Brain microvascular endothelial cell (primary cell): ENCODE results near the gene GRID2.

Experiments used
- DNase-seq: peaks from one replicate; pipeline ENCODE4 v3.0.0-alpha.2; 2020
- H3K27ac ChIP-seq: fragments of 250-450 bp; sonication (Bioruptor Pico); 2 replicates; pipeline ENCODE4 v1.5.1; 2020; ENCODE audit warnings: mild to moderate bottlenecking, moderate library complexity
- H3K27me3 ChIP-seq: fragments of 250-450 bp; sonication (Bioruptor Pico); replicated peaks from 2 replicates; pipeline ENCODE4 v1.5.1; 2020; ENCODE audit warnings: mild to moderate bottlenecking
- H3K36me3 ChIP-seq: fragments of 250-450 bp; sonication (Bioruptor Pico); replicated peaks from 2 replicates; pipeline ENCODE4 v1.5.1; 2020; ENCODE audit warnings: mild to moderate bottlenecking
- H3K4me3 ChIP-seq: 2 replicates; pipeline ENCODE4 v1.5.1; 2011; ENCODE audit warnings: low read depth, mild to moderate bottlenecking, control low read depth, low read length, moderate library complexity
- CTCF ChIP-seq: IDR thresholded peaks from 2 replicates; pipeline ENCODE4 v1.5.1; 2011; ENCODE audit warnings: low read depth, mild to moderate bottlenecking, moderate library complexity, low read length, control low read depth, inconsistent platforms; ENCODE audit errors: missing control alignments
- in situ Hi-C: cut with HindIII; loops from 2 replicates; pipeline ENCODE4 v1.10.0; 2017; ENCODE audit warnings: low sequenced_read_pairs, low pct_ligation_motif_present

GRID2 gene

GRCh38 chr4:93403571-93403970 lies 1099.8 kb downstream of the GRID2 start:
- in situ Hi-C loops: no loop called here
- no peaks in the 10 kb centered on the region for H3K27me3 ChIP-seq
- no peaks in the 10 kb centered on the region for H3K36me3 ChIP-seq
- no peak for TF ChIP-seq CTCF
- DNase-seq: no peak
- no peak overlapping the region for H3K4me3 ChIP-seq
- H3K27ac ChIP-seq: no peak overlapping the region

- H3K27ac ChIP-seq: no peak overlapping the region
- no peaks in the 10 kb centered on the region for H3K27me3 ChIP-seq
- H3K36me3 ChIP-seq: no peaks in the 10 kb centered on the region
- DNase-seq: no peak
- in situ Hi-C loops: no loop called here
- no peak overlapping the region for H3K4me3 ChIP-seq
- TF ChIP-seq CTCF: no peak
Measured at GRCh38 chr4:93407493-93408275, 1103.9 kb downstream of the GRID2 start.

- Histone ChIP-seq H3K36me3 (no peaks in the 10 kb centered on the region), H3K27me3 (no peaks in the 10 kb centered on the region), H3K27ac (no peak overlapping the region), H3K4me3 (no peak overlapping the region)
- in situ Hi-C loops: no loop called here
- no peak for TF ChIP-seq CTCF
- no peak for DNase-seq
Measured at GRCh38 chr4:93409035-93409434, 1105.3 kb downstream of the GRID2 start.

GRCh38 chr4:93414041-93414550 lies 1110.3 kb downstream of the GRID2 start:
- no peaks in the 10 kb centered on the region for H3K27me3 ChIP-seq
- in situ Hi-C loops: no loop called here
- no peaks in the 10 kb centered on the region for H3K36me3 ChIP-seq
- no peak for TF ChIP-seq CTCF
- H3K4me3 ChIP-seq: no peak overlapping the region
- no peak overlapping the region for H3K27ac ChIP-seq
- DNase-seq: no peak

- no peak overlapping the region for H3K27ac ChIP-seq
- H3K4me3 ChIP-seq: no peak overlapping the region
- no peaks in the 10 kb centered on the region for H3K27me3 ChIP-seq
- no peak for DNase-seq
- H3K36me3 ChIP-seq: no peaks in the 10 kb centered on the region
- no peak for TF ChIP-seq CTCF
- in situ Hi-C loops: no loop called here
Measured at GRCh38 chr4:93416344-93417128, 1112.8 kb downstream of the GRID2 start.
